ENCODE data around the gene ARHGEF6.

ARHGEF6 gene

GRCh38 chrX:136626891-136627290, 153.8 kb downstream of the ARHGEF6 start:
- H3K4me3 ChIP-seq (ENCODE audit: low read depth, low read length): no peak overlapping the region
- TF ChIP-seq REST (tag by site-specific recombination; IDR thresholded peaks at IDR 0.05) (no peak), FEZF1 (tag by site-specific recombination; IDR thresholded peaks at IDR 0.05) (no peak), ELK4 (IDR thresholded peaks at IDR 0.05; ENCODE audit: borderline replicate concordance, low read depth, low read length) (no peak), KLF1 (tag by site-specific recombination; IDR thresholded peaks at IDR 0.05) (no peak), ZNF521 (tag by site-specific recombination; IDR thresholded peaks at IDR 0.05) (no peak), HOXD13 (CRISPR knock-in tag; IDR thresholded peaks at IDR 0.05; ENCODE audit: borderline replicate concordance) (no peak), ZBTB48 (tag by site-specific recombination; IDR thresholded peaks at IDR 0.05) (no peak), ZFP37 (tag by site-specific recombination; IDR thresholded peaks at IDR 0.05) (no peak), KLF9 (tag by site-specific recombination; IDR thresholded peaks at IDR 0.05; ENCODE audit: low read depth) (no peak), TCF7L2 (IDR thresholded peaks at IDR 0.05; ENCODE audit: borderline replicate concordance, low read depth, low read length) (no peak)
- ChIA-PET POLR2A (no interaction called here), CTCF (interaction anchor here (0.7 to 1.8 kb wide), 2 partner anchors 8 to 49 kb away, joined by 4 to 8 read pairs; no protein-coding TSS in a partner anchor)
- no peaks in the 10 kb centered on the region; the same call in 1 of the 2 replicates for H3K9me3 ChIP-seq (ENCODE audit: control insufficient read depth, insufficient read depth, low read depth, low read length)
- no peak overlapping the region for H3K27ac ChIP-seq (ENCODE audit: extremely low read depth, low read depth, low read length)
- H3K4me1 ChIP-seq (ENCODE audit: control insufficient read depth, insufficient read depth, low read length): no peaks in the 10 kb centered on the region
- no peaks in the 10 kb centered on the region for H3K36me3 ChIP-seq (ENCODE audit: control insufficient read depth in 2 of 2, insufficient read depth in 1 of 2, low read length in 2 of 2)

- Histone ChIP-seq H3K4me1 (ENCODE audit: control insufficient read depth, insufficient read depth, low read length) (no peaks in the 10 kb centered on the region), H3K4me3 (ENCODE audit: low read depth, low read length) (no peak overlapping the region), H3K9me3 (ENCODE audit: control insufficient read depth, insufficient read depth, low read depth, low read length) (no peaks in the 10 kb centered on the region; the same call in 1 of the 2 replicates), H3K36me3 (ENCODE audit: control insufficient read depth in 2 of 2, insufficient read depth in 1 of 2, low read length in 2 of 2) (no peaks in the 10 kb centered on the region), H3K27ac (ENCODE audit: extremely low read depth, low read depth, low read length) (no peak overlapping the region)
- TF ChIP-seq ZNF660 (tag by site-specific recombination; IDR thresholded peaks at IDR 0.05) (no peak), PBX3 (CRISPR knock-in tag; IDR thresholded peaks at IDR 0.05) (no peak), ZNF510 (tag by site-specific recombination; IDR thresholded peaks at IDR 0.05; ENCODE audit: insufficient replicate concordance) (no peak), TSHZ1 (tag by site-specific recombination; IDR thresholded peaks at IDR 0.05; ENCODE audit: borderline replicate concordance) (no peak), ZNF544 (tag by site-specific recombination; IDR thresholded peaks at IDR 0.05) (no peak)
- CTCF ChIA-PET: interaction anchor here (0.7 to 1.8 kb wide), 2 partner anchors 49 to 1761 kb away, joined by 4 to 8 read pairs; no protein-coding TSS in a partner anchor
- POLR2A ChIA-PET: no interaction called here
Measured at GRCh38 chrX:136626237-136626636, 154.5 kb downstream of the ARHGEF6 start.

All from HEK293 (cell line).